Mesendoderm (in vitro differentiated cells): ENCODE measurements around the gene ARHGAP26.

Source experiments
- DNase-seq: peaks from one replicate; pipeline ENCODE4 v3.0.0; 2013
- H2AK5ac ChIP-seq: 2 replicates; pipeline ENCODE4 v1.6.1; 2013; ENCODE audit warnings: low read length, inconsistent platforms
- H2BK120ac ChIP-seq: 2 replicates; pipeline ENCODE4 v1.6.1; 2013; ENCODE audit warnings: low read depth, mild to moderate bottlenecking, low read length, moderate library complexity, mixed read lengths
- H2BK15ac ChIP-seq: replicated peaks from 2 replicates; pipeline ENCODE4 v1.6.1; 2013; ENCODE audit warnings: low read depth, mild to moderate bottlenecking, moderate library complexity
- H2BK5ac ChIP-seq: 2 replicates; pipeline ENCODE4 v1.6.1; 2013; ENCODE audit warnings: low read length, inconsistent platforms
- H3K18ac ChIP-seq: 2 replicates; pipeline ENCODE4 v1.6.1; 2013; ENCODE audit warnings: mild to moderate bottlenecking, low read length, mixed read lengths
- H3K23ac ChIP-seq: one replicate; pipeline ENCODE4 v1.6.1; 2013; ENCODE audit warnings: low read length
- H3K27ac ChIP-seq: 2 replicates; pipeline ENCODE4 v1.5.1; 2013; ENCODE audit warnings: low read depth, mild to moderate bottlenecking, inconsistent platforms, low read length, moderate library complexity
- H3K27me3 ChIP-seq: 2 replicates; pipeline ENCODE4 v1.6.1; 2013; ENCODE audit warnings: low read length, control low read depth, mild to moderate bottlenecking, inconsistent platforms; ENCODE audit not compliant: insufficient read depth, poor library complexity
- H3K36me3 ChIP-seq: 2 replicates; pipeline ENCODE4 v1.6.1; 2013; ENCODE audit warnings: low read length, inconsistent platforms; ENCODE audit not compliant: control insufficient read depth, insufficient read depth
- H3K4ac ChIP-seq: one replicate; pipeline ENCODE4 v1.6.1; 2013; ENCODE audit warnings: low read depth, mild to moderate bottlenecking, low read length, moderate library complexity
- H3K4me1 ChIP-seq: 2 replicates; pipeline ENCODE4 v1.6.1; 2013; ENCODE audit warnings: low read depth, low read length, inconsistent platforms; ENCODE audit not compliant: control insufficient read depth
- H3K4me2 ChIP-seq: 2 replicates; pipeline ENCODE4 v1.6.1; 2013; ENCODE audit warnings: low read length
- H3K4me3 ChIP-seq: 2 replicates; pipeline ENCODE4 v1.5.1; 2013; ENCODE audit warnings: mild to moderate bottlenecking, low read length
- H3K56ac ChIP-seq: one replicate; pipeline ENCODE4 v1.6.1; 2013; ENCODE audit warnings: low read length
- H3K79me1 ChIP-seq: 2 replicates; pipeline ENCODE4 v1.6.1; 2013; ENCODE audit warnings: low read length, inconsistent platforms
- H3K79me2 ChIP-seq: 2 replicates; pipeline ENCODE4 v1.6.1; 2013; ENCODE audit warnings: mild to moderate bottlenecking, low read length; ENCODE audit not compliant: control insufficient read depth, insufficient read depth
- H3K9ac ChIP-seq: 2 replicates; pipeline ENCODE4 v1.6.1; 2013; ENCODE audit warnings: low read length, inconsistent platforms
- H4K5ac ChIP-seq: one replicate; pipeline ENCODE4 v1.6.1; 2013; ENCODE audit warnings: low read length
- H4K8ac ChIP-seq: one replicate; pipeline ENCODE4 v1.6.1; 2013; ENCODE audit warnings: low read depth, mild to moderate bottlenecking, control low read depth, low read length, moderate library complexity
- WGBS: extraction: QIAGEN DNeasy Blood & Tissue Kit; methylation state at CpG from one replicate; pipeline ENCODE4 v1.1.7; 2013; ENCODE audit warnings: low lambda C conversion rate, missing lambda C conversion rate; ENCODE audit not compliant: insufficient coverage; ENCODE audit errors: extremely low coverage; 5-methylcytosine and 5-hydroxymethylcytosine counted together

Gene ARHGAP26

DNA sequence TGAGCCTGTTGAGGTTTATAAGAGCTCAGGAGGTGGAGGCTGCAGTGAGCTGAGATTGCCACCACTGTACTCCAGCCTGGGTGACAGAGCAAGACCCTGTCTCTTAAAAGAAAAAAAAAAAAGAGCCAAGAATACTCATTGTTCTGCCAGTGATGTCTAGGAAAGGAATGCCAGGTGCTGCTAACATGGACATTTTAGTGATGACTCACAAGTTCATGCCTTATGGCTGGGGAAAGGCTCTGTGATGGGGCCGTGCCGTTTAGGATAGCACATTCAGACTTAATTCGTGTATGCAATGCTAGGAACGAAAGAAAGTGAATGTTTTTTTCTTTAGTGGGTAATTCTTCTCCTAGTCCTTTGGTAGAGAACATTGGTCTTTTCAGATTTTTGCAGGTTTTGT, 134.2 kb downstream of the ARHGAP26 start:
- H3K36me3 ChIP-seq = no peaks in the 10 kb centered on the region
- no peak overlapping the region for H3K4ac ChIP-seq
- no peaks in the 10 kb centered on the region for H3K79me2 ChIP-seq
- H3K56ac ChIP-seq = no peak overlapping the region
- peaks cover 15% of the 10 kb centered on the region for H3K4me1 ChIP-seq
- no peak overlapping the region for H3K23ac ChIP-seq
- H3K27ac ChIP-seq = no peak overlapping the region
- no CpG with 5 or more reads among the region's 4 CpGs for WGBS
- no peak overlapping the region for H3K9ac ChIP-seq
- H2BK5ac ChIP-seq = no peak overlapping the region
- H3K27me3 ChIP-seq = no peaks in the 10 kb centered on the region
- no peak overlapping the region for H3K18ac ChIP-seq
- no peaks in the 10 kb centered on the region for H3K79me1 ChIP-seq
- no peak overlapping the region for H2BK120ac ChIP-seq
- H3K4me2 ChIP-seq = no peak overlapping the region
- H2BK15ac ChIP-seq = no peak overlapping the region
- DNase-seq = peak; percentile 88
- H2AK5ac ChIP-seq = no peak overlapping the region
- H4K8ac ChIP-seq = no peak overlapping the region
- H4K5ac ChIP-seq = no peak overlapping the region
- H3K4me3 ChIP-seq = no peak overlapping the region

DNA sequence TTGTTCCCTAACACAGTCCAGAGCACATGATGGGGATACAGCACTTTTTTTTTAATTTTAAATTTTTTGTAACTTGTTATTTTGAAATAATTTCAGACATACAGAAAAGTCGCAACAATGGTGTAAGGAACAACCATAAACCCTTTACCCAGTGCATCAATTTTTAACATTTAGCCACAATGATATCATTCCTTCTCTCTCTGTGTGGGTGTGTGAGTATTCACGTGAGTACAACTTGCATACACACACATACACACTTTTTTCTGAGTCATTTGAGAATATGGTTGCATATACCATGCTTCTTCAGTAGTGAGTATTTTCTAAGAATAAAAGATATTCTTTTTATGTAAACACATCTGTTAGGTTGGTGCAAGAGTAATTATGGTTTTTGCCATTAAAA, 135.2 kb downstream of the ARHGAP26 start:
- H2BK5ac ChIP-seq = no peak overlapping the region
- no peak overlapping the region for H3K27ac ChIP-seq
- no peak overlapping the region for H3K4me2 ChIP-seq
- no peak for DNase-seq
- no CpG with 5 or more reads among the region's 2 CpGs for WGBS
- H3K4ac ChIP-seq = no peak overlapping the region
- H4K5ac ChIP-seq = no peak overlapping the region
- H3K56ac ChIP-seq = no peak overlapping the region
- H2BK120ac ChIP-seq = no peak overlapping the region
- H3K23ac ChIP-seq = no peak overlapping the region
- no peaks in the 10 kb centered on the region for H3K79me2 ChIP-seq
- H3K18ac ChIP-seq = no peak overlapping the region
- H2AK5ac ChIP-seq = no peak overlapping the region
- H2BK15ac ChIP-seq = no peak overlapping the region
- no peak overlapping the region for H3K9ac ChIP-seq
- no peak overlapping the region for H3K4me3 ChIP-seq
- H3K36me3 ChIP-seq = no peaks in the 10 kb centered on the region
- peaks cover 7% of the 10 kb centered on the region for H3K4me1 ChIP-seq
- H3K27me3 ChIP-seq = no peaks in the 10 kb centered on the region
- H3K79me1 ChIP-seq = no peaks in the 10 kb centered on the region
- no peak overlapping the region for H4K8ac ChIP-seq

- no peak for DNase-seq
- no peaks in the 10 kb centered on the region for H3K79me1 ChIP-seq
- WGBS = no CpG with 5 or more reads among the region's 7 CpGs
- H3K27me3 ChIP-seq = no peaks in the 10 kb centered on the region
- H2BK5ac ChIP-seq = no peak overlapping the region
- no peak overlapping the region for H3K4me2 ChIP-seq
- H3K4me1 ChIP-seq = peaks cover 3% of the 10 kb centered on the region
- H3K23ac ChIP-seq = no peak overlapping the region
- no peak overlapping the region for H3K4ac ChIP-seq
- H2BK15ac ChIP-seq = no peak overlapping the region
- H4K8ac ChIP-seq = no peak overlapping the region
- H2BK120ac ChIP-seq = no peak overlapping the region
- no peaks in the 10 kb centered on the region for H3K79me2 ChIP-seq
- no peak overlapping the region for H3K56ac ChIP-seq
- no peak overlapping the region for H3K18ac ChIP-seq
- H2AK5ac ChIP-seq = no peak overlapping the region
- no peak overlapping the region for H3K4me3 ChIP-seq
- no peak overlapping the region for H3K9ac ChIP-seq
- H3K36me3 ChIP-seq = no peaks in the 10 kb centered on the region
- no peak overlapping the region for H3K27ac ChIP-seq
- no peak overlapping the region for H4K5ac ChIP-seq
These were observed 136.9 kb downstream of the ARHGAP26 start for GRCh38 chr5:142906863-142907671.

DNA sequence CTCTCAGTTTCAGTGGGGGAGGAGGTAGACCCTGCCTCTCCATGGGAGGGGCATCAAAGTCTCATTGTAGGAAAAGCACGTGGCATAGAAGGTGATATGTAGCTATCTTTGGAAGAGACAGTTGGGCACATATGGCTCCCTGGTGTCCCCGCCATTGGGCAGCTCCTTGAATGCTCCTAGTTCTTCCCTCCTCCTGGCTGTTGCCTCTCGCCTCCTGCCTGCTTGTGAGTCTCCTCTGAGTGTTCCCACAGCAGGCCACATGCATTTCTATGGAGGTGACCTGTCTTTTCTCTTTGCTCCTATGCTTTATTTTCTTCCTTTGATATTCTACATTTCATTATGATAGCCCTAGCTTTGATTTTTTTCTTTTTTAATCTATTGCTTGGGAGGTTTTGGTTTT, 138.5 kb downstream of the ARHGAP26 start:
- Histone ChIP-seq H3K18ac (no peak overlapping the region), H2BK5ac (no peak overlapping the region), H3K4me1 (peaks cover 3% of the 10 kb centered on the region), H2AK5ac (peak overlapping the region; percentile 11), H3K79me2 (no peaks in the 10 kb centered on the region), H4K5ac (no peak overlapping the region), H3K27ac (no peak overlapping the region), H3K4me3 (no peak overlapping the region), H3K56ac (peak overlapping the region; percentile 27), H4K8ac (no peak overlapping the region), H3K23ac (no peak overlapping the region), H3K9ac (no peak overlapping the region), H3K36me3 (no peaks in the 10 kb centered on the region), H2BK120ac (no peak overlapping the region), H3K79me1 (no peaks in the 10 kb centered on the region), H3K4ac (no peak overlapping the region), H3K27me3 (no peaks in the 10 kb centered on the region), H2BK15ac (no peak overlapping the region), H3K4me2 (no peak overlapping the region)
- DNase-seq = no peak
- WGBS = no CpG with 5 or more reads among the region's 3 CpGs

DNA sequence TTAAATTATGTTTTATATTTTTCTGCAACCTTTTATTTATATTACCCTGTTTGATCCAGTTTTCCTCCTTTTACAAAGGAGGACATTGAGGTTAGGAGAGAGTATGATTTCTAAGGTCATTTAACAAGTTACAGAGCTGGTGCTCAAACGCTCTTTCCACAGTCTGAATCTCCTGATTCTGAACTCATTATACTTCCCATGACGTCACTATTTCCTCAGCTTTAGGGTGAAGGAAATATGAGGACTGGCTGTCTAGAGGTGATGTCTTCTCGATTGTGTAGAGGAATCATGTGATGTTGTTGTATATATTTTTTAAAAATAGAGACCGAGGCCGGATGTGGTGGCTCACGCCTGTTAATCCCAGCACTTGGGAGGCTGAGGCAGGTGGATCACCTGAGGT, 140.0 kb downstream of the ARHGAP26 start:
- no peak overlapping the region for H3K56ac ChIP-seq
- H2BK120ac ChIP-seq = no peak overlapping the region
- H2BK5ac ChIP-seq = no peak overlapping the region
- H3K4me2 ChIP-seq = no peak overlapping the region
- H2AK5ac ChIP-seq = no peak overlapping the region
- no peak overlapping the region for H3K9ac ChIP-seq
- H3K4me3 ChIP-seq = no peak overlapping the region
- H3K79me1 ChIP-seq = no peaks in the 10 kb centered on the region
- no peak overlapping the region for H4K5ac ChIP-seq
- H2BK15ac ChIP-seq = no peak overlapping the region
- no peaks in the 10 kb centered on the region for H3K79me2 ChIP-seq
- H3K4me1 ChIP-seq = peaks cover 3% of the 10 kb centered on the region
- H3K27me3 ChIP-seq = no peaks in the 10 kb centered on the region
- H3K23ac ChIP-seq = no peak overlapping the region
- no peak overlapping the region for H4K8ac ChIP-seq
- DNase-seq = no peak
- H3K4ac ChIP-seq = no peak overlapping the region
- H3K18ac ChIP-seq = no peak overlapping the region
- H3K36me3 ChIP-seq = no peaks in the 10 kb centered on the region
- no CpG with 5 or more reads among the region's 6 CpGs for WGBS
- H3K27ac ChIP-seq = no peak overlapping the region

DNA sequence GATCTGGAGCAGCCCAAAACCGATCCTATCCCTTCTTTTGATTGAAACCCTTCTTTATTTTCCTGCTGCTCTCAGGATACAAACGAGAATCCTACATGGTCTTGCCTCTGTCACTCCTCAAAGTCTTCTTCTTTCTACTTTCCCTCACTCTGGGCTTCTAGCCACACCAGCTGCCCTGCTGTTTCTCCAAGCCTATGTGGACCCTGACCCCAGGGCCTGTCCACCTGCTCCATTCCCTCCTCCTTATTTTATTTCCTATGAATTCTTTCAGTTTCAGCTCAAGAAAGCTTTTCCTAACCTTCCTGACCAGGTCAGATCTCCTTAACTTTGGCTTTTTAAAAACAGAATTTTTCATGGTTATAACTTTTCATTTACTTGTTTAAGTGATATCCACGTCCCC, 141.0 kb downstream of the ARHGAP26 start:
- H3K56ac ChIP-seq = no peak overlapping the region

More for the DNA sequence above, 141.0 kb downstream of the ARHGAP26 start:
- no peak overlapping the region for H3K4ac ChIP-seq
- H3K9ac ChIP-seq = no peak overlapping the region
- H2BK120ac ChIP-seq = no peak overlapping the region
- no peak overlapping the region for H3K27ac ChIP-seq
- H3K18ac ChIP-seq = no peak overlapping the region
- H3K79me1 ChIP-seq = no peaks in the 10 kb centered on the region
- H3K27me3 ChIP-seq = no peaks in the 10 kb centered on the region
- no peak overlapping the region for H3K23ac ChIP-seq
- H3K4me1 ChIP-seq = peaks cover 3% of the 10 kb centered on the region
- no peaks in the 10 kb centered on the region for H3K79me2 ChIP-seq
- no peaks in the 10 kb centered on the region for H3K36me3 ChIP-seq
- no CpG with 5 or more reads among the region's 3 CpGs for WGBS
- DNase-seq = no peak
- H2BK15ac ChIP-seq = no peak overlapping the region
- H4K8ac ChIP-seq = no peak overlapping the region
- H3K4me2 ChIP-seq = no peak overlapping the region
- H4K5ac ChIP-seq = no peak overlapping the region
- no peak overlapping the region for H2BK5ac ChIP-seq
- H3K4me3 ChIP-seq = no peak overlapping the region
- H2AK5ac ChIP-seq = no peak overlapping the region
